ENCODE measurements around the gene AQP1.

AQP1 gene

GRCh38 chr7:30917216-30917893 lies 5.7 kb downstream of the AQP1 start:
- no peak for TF ChIP-seq CTCF (conservative IDR thresholded peaks at IDR 0.05; ENCODE audit: low read depth, low read length)
- no peak overlapping the region for H3K4me3 ChIP-seq (ENCODE audit: low read depth, low read length)
- DNase-seq (ENCODE audit: low read depth): no peak

- H3K4me3 ChIP-seq (ENCODE audit: low read depth, low read length): no peak overlapping the region
- no peak for DNase-seq (ENCODE audit: low read depth)
- no peak for TF ChIP-seq CTCF (conservative IDR thresholded peaks at IDR 0.05; ENCODE audit: low read depth, low read length)
These were observed 7.0 kb downstream of the AQP1 start for GRCh38 chr7:30918676-30919075.

GRCh38 chr7:30920021-30920583 lies 8.4 kb downstream of the AQP1 start:
- no peak for DNase-seq (ENCODE audit: low read depth)
- TF ChIP-seq CTCF (conservative IDR thresholded peaks at IDR 0.05; ENCODE audit: low read depth, low read length): no peak
- H3K4me3 ChIP-seq (ENCODE audit: low read depth, low read length): no peak overlapping the region

GRCh38 chr7:30920584-30921539 lies 9.2 kb downstream of the AQP1 start:
- DNase-seq (ENCODE audit: low read depth): peak; percentile 37
- no peak overlapping the region for H3K4me3 ChIP-seq (ENCODE audit: low read depth, low read length)
- TF ChIP-seq CTCF (conservative IDR thresholded peaks at IDR 0.05; ENCODE audit: low read depth, low read length): no peak

GRCh38 chr7:30921540-30922401 lies 10.1 kb downstream of the AQP1 start:
- no peak overlapping the region for H3K4me3 ChIP-seq (ENCODE audit: low read depth, low read length)
- no peak for TF ChIP-seq CTCF (conservative IDR thresholded peaks at IDR 0.05; ENCODE audit: low read depth, low read length)
- DNase-seq (ENCODE audit: low read depth): no peak

- H3K4me3 ChIP-seq (ENCODE audit: low read depth, low read length): no peak overlapping the region
- DNase-seq (ENCODE audit: low read depth): no peak
- TF ChIP-seq CTCF (conservative IDR thresholded peaks at IDR 0.05; ENCODE audit: low read depth, low read length): no peak
These were observed 10.9 kb downstream of the AQP1 start for GRCh38 chr7:30922596-30922995.
